OCI-LY7 (cell line): ENCODE measurements around the gene SMCHD1.
"Not testable (repeated sequence)": the region's sequence is repeated elsewhere in the genome, so short reads cannot be mapped to it uniquely, and the experiment has no call there.

ENCODE experiments used
- CTCF ChIP-seq: fragments of 200-600 bp; sonication (generic); conservative IDR thresholded peaks from 2 replicates; pipeline ENCODE4 v1.5.1; 2014; ENCODE audit warnings: mild to moderate bottlenecking, antibody characterized with exemption, low read length, moderate library complexity, mixed read lengths
- EZH2phosphoT487 ChIP-seq: fragments of 200-600 bp; sonication (generic); IDR thresholded peaks from 2 replicates; pipeline ENCODE4 v1.6.1; 2018; ENCODE audit warnings: low read depth, borderline replicate concordance, mild to moderate bottlenecking, mixed run types, antibody characterized with exemption, low read length, moderate library complexity, mixed read lengths

- not testable (repeated sequence) for TF ChIP-seq CTCF, EZH2phosphoT487
These were observed 180.6 kb downstream of the SMCHD1 start for GRCh38 chr18:2836118-2836517.
